CD4-positive, alpha-beta memory T cell (primary cell): ENCODE data around the gene CCDC9B. TPM values are rescaled to one million over a fixed set of nuclear protein-coding genes. Genes with fewer than 3 reads are reported as not detected.

Experiments used
- CTCF ChIA-PET: fragments of 350-600 bp; sonication (Branson Sonifier 250); formaldehyde crosslinking; loops from one replicate; lab custom pipeline; 2021; ENCODE audit warnings: inconsistent platforms; ENCODE audit not compliant: partially characterized antibody; lab: Charles Lee
- POLR2A ChIA-PET: fragments of 350-600 bp; sonication (Branson Sonifier 250); formaldehyde crosslinking; loops from one replicate; lab custom pipeline; 2021; ENCODE audit not compliant: partially characterized antibody; lab: Charles Lee
- DNase-seq, 5 donors: peaks; one replicate each; pipeline versions ENCODE4 v3.0.0 to v3.0.0-alpha.2; 2020 to 2022; ENCODE audit warnings: mixed read lengths in 1 of 5
- H3K27ac ChIP-seq: one replicate; pipeline ENCODE4 v1.7.0; 2013; ENCODE audit warnings: low read depth, low read length
- H3K27me3 ChIP-seq: 2 replicates; pipeline ENCODE4 v1.7.0; 2013; ENCODE audit warnings: mild to moderate bottlenecking, low read length, moderate library complexity; ENCODE audit not compliant: insufficient read depth
- H3K36me3 ChIP-seq: 2 replicates; pipeline ENCODE4 v1.7.0; 2013; ENCODE audit warnings: mild to moderate bottlenecking, low read length, moderate library complexity; ENCODE audit not compliant: insufficient read depth
- H3K4me1 ChIP-seq: 2 replicates; pipeline ENCODE4 v1.7.0; 2013; ENCODE audit warnings: mild to moderate bottlenecking, low read length, moderate library complexity; ENCODE audit not compliant: insufficient read depth
- H3K4me3 ChIP-seq, 2 donors: one replicate each; pipeline ENCODE4 v1.7.0; 2013; ENCODE audit warnings: low read length in 2 of 2, mild to moderate bottlenecking in 1 of 2
- H3K9me3 ChIP-seq, 2 donors: one replicate each; pipeline ENCODE4 v1.7.0; 2013; ENCODE audit warnings: low read length in 2 of 2, control low read depth in 1 of 2; ENCODE audit not compliant: control insufficient read depth in 1 of 2
- H3K27ac Mint-ChIP-seq, 7 donors: one replicate each; pipeline ENCODE4 v1.8.0; 2020 to 2021; ENCODE audit warnings: mixed read lengths in 7 of 7, mild to moderate bottlenecking in 6 of 7, inconsistent platforms in 3 of 7, moderate library complexity in 3 of 7
- H3K27me3 Mint-ChIP-seq, 2 donors: one replicate each; pipeline ENCODE4 v1.8.0; 2020 to 2021; ENCODE audit warnings: mixed read lengths in 2 of 2
- H3K36me3 Mint-ChIP-seq, 2 donors: one replicate each; pipeline ENCODE4 v1.8.0; 2020 to 2021; ENCODE audit warnings: mixed read lengths in 2 of 2, inconsistent platforms in 1 of 2, mild to moderate bottlenecking in 1 of 2
- H3K4me1 Mint-ChIP-seq, 4 donors: one replicate each; pipeline ENCODE4 v1.8.0; 2020 to 2021; ENCODE audit warnings: mixed read lengths in 4 of 4, mild to moderate bottlenecking in 1 of 4
- H3K4me3 Mint-ChIP-seq, 8 donors: one replicate each; pipeline ENCODE4 v1.8.0; 2020 to 2021; ENCODE audit warnings: mixed read lengths in 8 of 8, mild to moderate bottlenecking in 7 of 8, moderate library complexity in 6 of 8, inconsistent platforms in 3 of 8
- H3K9me3 Mint-ChIP-seq, 8 donors: one replicate each; pipeline ENCODE4 v1.8.0; 2020 to 2021; ENCODE audit warnings: mixed read lengths in 8 of 8, mild to moderate bottlenecking in 5 of 8, inconsistent platforms in 3 of 8, moderate library complexity in 1 of 8
- intact Hi-C: fragments of 100-400 bp; cut with micrococcal nuclease; formaldehyde crosslinking; loops from one replicate; pipeline ENCODE4 v1.15.1; 2023
- polyA plus RNA-seq, 2 donors: library from polyadenylated mRNA; unstranded; fragments of 300-500 nt; fragmentation: Illumina TruSeq; gene quantifications; one replicate each; pipeline ENCODE4 v1.2.3, GENCODE V29; 2021
- total RNA-seq, 2 experiments: library from RNA; stranded (reverse); gene quantifications; one replicate each; pipeline ENCODE4 v1.2.3, GENCODE V29; 2021

The CCDC9B gene
- total and polyA plus RNA-seq, 4 experiments from 2014 or later: 0.53 to 5.1 (median 2.6) TPM; not detected in 1

DNA sequence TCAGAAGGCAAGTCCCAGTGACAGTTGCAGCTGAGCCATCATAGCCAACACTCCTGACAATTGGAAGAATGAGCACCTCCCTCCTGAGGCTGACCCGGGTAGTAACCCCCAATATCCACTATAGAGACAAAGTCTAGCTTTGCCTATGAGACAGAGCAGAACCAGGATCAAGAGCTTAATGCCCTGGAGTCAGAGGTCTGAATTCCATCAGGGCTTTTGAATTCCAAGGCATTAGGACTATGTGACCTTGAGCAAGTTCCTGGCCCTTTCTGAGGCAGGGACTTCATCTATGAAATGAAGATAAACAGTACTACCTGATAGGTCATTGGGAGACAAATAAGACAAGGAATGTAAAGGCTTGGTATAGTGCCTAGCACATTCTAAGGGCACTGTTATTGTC is 20.3 kb downstream of the CCDC9B start:
- H3K36me3 ChIP-seq: no peaks in the 10 kb centered on the region
- intact Hi-C loops: loop anchor here (5.0 kb wide), 3 partner anchors 38 to 912 kb away; partner anchors contain the start of genes ANKRD63, CHP1, DNAJC17 and EXD1
- Mint-ChIP-seq H3K9me3 (no peaks in the 10 kb centered on the region), H3K4me1 (peaks cover 14 to 34% (median 19%) of the 10 kb centered on the region in 4 donors), H3K4me3 (no peak overlapping the region), H3K27ac (peak overlapping the region in 1 of 7 donors; percentile 34), H3K36me3 (no peaks in the 10 kb centered on the region), H3K27me3 (peaks cover 3 to 7% of the 10 kb centered on the region in 2 donors)
- H3K27me3 ChIP-seq: no peaks in the 10 kb centered on the region
- no peak for DNase-seq
- no peak overlapping the region for H3K27ac ChIP-seq
- H3K9me3 ChIP-seq: no peaks in the 10 kb centered on the region
- H3K4me1 ChIP-seq: peaks cover 20% of the 10 kb centered on the region
- POLR2A ChIA-PET: interaction anchor here (1.1 to 8.8 kb wide), 4 partner anchors 12 to 18 kb away, joined by 4 to 90 read pairs (median 6); partner anchors contain the start of gene PLCB2
- CTCF ChIA-PET: interaction anchor here (1.1 to 23.8 kb wide), 7 partner anchors 12 to 149 kb away, joined by 3 to 634 read pairs (median 20); partner anchors contain the start of genes CCDC9B and PLCB2
- H3K4me3 ChIP-seq: no peak overlapping the region

DNA sequence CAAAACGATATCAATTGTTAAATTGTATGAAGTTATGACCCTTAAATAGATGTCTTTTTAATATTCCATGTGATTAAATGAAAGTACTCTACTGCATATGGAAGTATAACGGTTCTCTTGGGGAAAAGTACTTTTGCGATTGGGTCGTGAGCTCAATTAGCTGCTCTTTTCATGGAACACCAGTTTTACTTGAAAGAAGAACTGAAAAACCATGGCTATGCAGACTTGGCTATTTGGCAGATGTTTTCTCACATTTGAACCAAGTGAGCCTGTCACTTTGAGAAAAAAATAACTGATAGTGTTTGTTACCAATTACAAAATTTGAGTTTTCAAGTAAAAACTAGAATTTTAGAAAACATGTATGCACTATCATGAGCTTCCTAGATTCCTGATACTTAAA is 23.2 kb downstream of the CCDC9B start:
- Histone ChIP-seq H3K4me3 (no peak overlapping the region), H3K27ac (no peak overlapping the region), H3K27me3 (no peaks in the 10 kb centered on the region), H3K36me3 (no peaks in the 10 kb centered on the region), H3K9me3 (no peaks in the 10 kb centered on the region), H3K4me1 (peaks cover 12% of the 10 kb centered on the region)
- peaks cover 12 to 29% (median 19%) of the 10 kb centered on the region in 4 donors for H3K4me1 Mint-ChIP-seq
- POLR2A ChIA-PET: interaction anchor here (0.6 to 8.8 kb wide), 2 partner anchors 9 to 1016 kb away, joined by 3 to 90 read pairs; partner anchors contain the start of gene PLCB2
- intact Hi-C loops: no loop called here
- H3K36me3 Mint-ChIP-seq: no peaks in the 10 kb centered on the region
- no peak for DNase-seq
- no peaks in the 10 kb centered on the region for H3K9me3 Mint-ChIP-seq
- H3K27me3 Mint-ChIP-seq: peaks cover 3 to 7% of the 10 kb centered on the region in 2 donors
- no peak overlapping the region for H3K27ac Mint-ChIP-seq
- CTCF ChIA-PET: interaction anchor here (1.5 to 23.8 kb wide), 4 partner anchors 10 to 41 kb away, joined by 3 to 634 read pairs (median 222); partner anchors contain the start of genes CCDC9B and PLCB2
- H3K4me3 Mint-ChIP-seq: no peak overlapping the region

DNA sequence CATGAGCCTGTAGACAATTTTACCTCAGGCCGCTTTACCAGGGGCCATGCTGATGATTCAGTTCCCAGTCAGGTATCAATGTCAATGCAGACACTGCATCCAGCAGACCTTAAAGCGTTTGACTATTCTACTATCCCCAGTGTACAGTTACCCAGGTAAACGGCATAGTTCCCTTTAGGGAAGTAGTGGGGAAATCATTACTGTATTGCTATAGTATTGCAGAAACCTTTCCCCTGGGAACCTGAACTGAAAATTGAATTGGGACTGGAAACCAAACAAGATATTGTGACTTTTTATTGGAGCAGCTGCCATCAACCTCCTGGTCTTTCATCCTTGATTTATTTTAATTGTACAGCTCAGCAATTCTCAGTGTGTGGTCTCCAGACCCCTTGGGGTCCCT is 23.8 kb downstream of the CCDC9B start:
- Histone ChIP-seq H3K4me3 (no peak overlapping the region), H3K4me1 (peaks cover 9% of the 10 kb centered on the region), H3K27ac (no peak overlapping the region), H3K9me3 (no peaks in the 10 kb centered on the region), H3K36me3 (no peaks in the 10 kb centered on the region), H3K27me3 (no peaks in the 10 kb centered on the region)
- Mint-ChIP-seq H3K9me3 (no peaks in the 10 kb centered on the region), H3K4me1 (peaks cover 11 to 23% (median 16%) of the 10 kb centered on the region in 4 donors), H3K36me3 (no peaks in the 10 kb centered on the region), H3K27me3 (peaks cover 3 to 7% of the 10 kb centered on the region in 2 donors), H3K27ac (no peak overlapping the region), H3K4me3 (no peak overlapping the region)
- ChIA-PET CTCF (interaction anchor here (1.5 to 23.8 kb wide), 4 partner anchors 9 to 41 kb away, joined by 3 to 634 read pairs (median 222); partner anchors contain the start of genes CCDC9B and PLCB2), POLR2A (interaction anchor here (0.6 to 8.8 kb wide), 2 partner anchors 9 to 1017 kb away, joined by 3 to 90 read pairs; partner anchors contain the start of gene PLCB2)
- DNase-seq: no peak
- intact Hi-C loops: no loop called here

DNA sequence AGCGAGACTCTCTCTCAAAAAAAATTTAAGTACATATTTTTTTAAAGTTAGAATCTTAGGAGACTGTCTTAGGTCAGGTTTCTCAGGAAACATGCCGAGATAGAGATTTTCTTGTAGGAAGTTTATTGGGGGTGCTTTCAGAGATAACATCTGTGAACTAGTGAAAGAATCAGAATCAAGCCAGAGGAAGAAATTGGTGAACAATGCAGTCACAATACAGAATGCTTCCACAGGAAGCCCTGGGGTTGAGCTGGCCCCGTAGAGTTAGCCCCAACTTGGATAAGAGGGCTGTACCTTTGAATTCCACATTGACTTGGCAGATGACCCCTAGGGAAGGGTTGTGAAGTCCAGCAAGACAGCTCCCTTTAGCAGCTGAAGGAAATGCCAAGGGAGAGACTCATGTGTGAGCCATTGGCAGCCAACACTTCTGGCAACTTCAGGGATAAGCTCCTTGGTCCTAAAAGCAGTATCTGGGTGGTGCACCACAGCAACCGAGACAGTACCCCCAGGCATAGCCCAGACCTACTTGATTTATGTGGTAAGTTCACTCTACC is 25.9 kb downstream of the CCDC9B start:
- H3K27me3 ChIP-seq: no peaks in the 10 kb centered on the region
- peaks cover 14% of the 10 kb centered on the region for H3K4me1 ChIP-seq
- Mint-ChIP-seq H3K36me3 (no peaks in the 10 kb centered on the region), H3K4me1 (peaks cover 7 to 18% (median 12%) of the 10 kb centered on the region in 4 donors), H3K27ac (no peak overlapping the region), H3K27me3 (peaks cover 2 to 3% of the 10 kb centered on the region in 2 donors), H3K9me3 (no peaks in the 10 kb centered on the region), H3K4me3 (no peak overlapping the region)
- no peak for DNase-seq
- ChIA-PET CTCF (interaction anchor here (0.9 to 23.8 kb wide), 6 partner anchors 8 to 86 kb away, joined by 3 to 634 read pairs (median 10); partner anchors contain the start of genes CCDC9B and INAFM2), POLR2A (interaction anchor here (0.9 to 1.9 kb wide), 3 partner anchors 8 to 68 kb away, joined by 3 to 9 read pairs (median 3); partner anchors contain the start of genes INAFM2 and KNSTRN)
- intact Hi-C loops: no loop called here
- no peak overlapping the region for H3K27ac ChIP-seq
- H3K36me3 ChIP-seq: no peaks in the 10 kb centered on the region
- no peak overlapping the region for H3K4me3 ChIP-seq
- no peaks in the 10 kb centered on the region for H3K9me3 ChIP-seq

DNA sequence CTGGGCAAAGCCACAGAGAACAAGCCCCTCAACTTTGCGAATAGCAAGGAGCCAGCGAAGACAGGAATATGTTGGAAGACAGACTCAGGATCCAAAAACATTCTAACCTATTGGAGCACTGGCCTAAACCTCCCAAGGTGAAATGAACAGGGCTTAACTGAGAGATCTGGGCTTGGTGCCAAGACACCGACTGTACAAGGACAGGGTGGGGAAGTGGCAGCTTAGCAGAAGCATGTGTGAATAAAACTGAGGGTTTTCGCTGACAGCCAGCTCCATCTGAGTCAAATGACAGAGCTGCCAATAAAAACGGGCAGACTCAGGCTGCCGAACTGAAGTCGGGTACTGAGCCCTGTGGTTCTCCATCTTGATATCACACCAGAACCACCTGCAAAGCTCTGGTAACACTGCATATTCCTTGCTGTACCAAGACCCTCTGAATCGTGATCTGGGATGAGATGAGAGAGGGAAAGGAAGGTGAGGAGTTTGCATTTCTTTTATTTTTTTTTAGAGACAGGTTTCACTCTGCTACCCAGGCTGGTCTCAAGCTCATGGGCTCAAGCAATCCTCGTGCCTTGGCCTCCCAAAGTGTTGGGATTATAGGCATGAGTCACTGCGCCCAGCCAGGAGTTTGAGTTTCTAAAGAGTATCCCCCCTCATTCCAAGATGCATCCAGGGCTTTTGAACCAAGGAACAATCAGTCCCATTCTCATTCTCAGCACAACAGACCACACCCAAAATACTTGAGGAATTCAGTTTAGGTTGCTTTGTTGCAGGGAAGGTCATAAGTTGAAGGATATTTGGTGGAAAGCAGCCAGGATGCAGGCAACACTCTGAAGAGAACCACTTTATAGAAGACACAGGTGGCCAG is 27.0 kb downstream of the CCDC9B start:
- Histone ChIP-seq H3K27me3 (no peaks in the 10 kb centered on the region), H3K4me3 (no peak overlapping the region), H3K9me3 (no peaks in the 10 kb centered on the region), H3K27ac (no peak overlapping the region), H3K36me3 (no peaks in the 10 kb centered on the region), H3K4me1 (peaks cover 24% of the 10 kb centered on the region)
- H3K27me3 Mint-ChIP-seq: peaks cover 0 to 3% of the 10 kb centered on the region in 2 donors
- H3K4me1 Mint-ChIP-seq: peaks cover 16 to 28% (median 21%) of the 10 kb centered on the region in 4 donors
- ChIA-PET CTCF (interaction anchor here (0.6 to 23.8 kb wide), 5 partner anchors 9 to 83 kb away, joined by 5 to 634 read pairs (median 94); partner anchors contain the start of genes ANKRD63, CCDC9B and INAFM2), POLR2A (interaction anchor here (0.6 to 1.9 kb wide), 3 partner anchors 8 to 42 kb away, joined by 3 to 9 read pairs (median 3); partner anchors contain the start of gene INAFM2)
- H3K27ac Mint-ChIP-seq: peak overlapping the region in 5 of 7 donors; percentile 8 to 80 (median 66)
- intact Hi-C loops: no loop called here
- DNase-seq: peak; percentile 41 to 66 (median 45)
- H3K4me3 Mint-ChIP-seq: peak overlapping the region in 6 of 8 donors; percentile 4 to 55 (median 34)
- H3K36me3 Mint-ChIP-seq: no peaks in the 10 kb centered on the region
- no peaks in the 10 kb centered on the region for H3K9me3 Mint-ChIP-seq

DNA sequence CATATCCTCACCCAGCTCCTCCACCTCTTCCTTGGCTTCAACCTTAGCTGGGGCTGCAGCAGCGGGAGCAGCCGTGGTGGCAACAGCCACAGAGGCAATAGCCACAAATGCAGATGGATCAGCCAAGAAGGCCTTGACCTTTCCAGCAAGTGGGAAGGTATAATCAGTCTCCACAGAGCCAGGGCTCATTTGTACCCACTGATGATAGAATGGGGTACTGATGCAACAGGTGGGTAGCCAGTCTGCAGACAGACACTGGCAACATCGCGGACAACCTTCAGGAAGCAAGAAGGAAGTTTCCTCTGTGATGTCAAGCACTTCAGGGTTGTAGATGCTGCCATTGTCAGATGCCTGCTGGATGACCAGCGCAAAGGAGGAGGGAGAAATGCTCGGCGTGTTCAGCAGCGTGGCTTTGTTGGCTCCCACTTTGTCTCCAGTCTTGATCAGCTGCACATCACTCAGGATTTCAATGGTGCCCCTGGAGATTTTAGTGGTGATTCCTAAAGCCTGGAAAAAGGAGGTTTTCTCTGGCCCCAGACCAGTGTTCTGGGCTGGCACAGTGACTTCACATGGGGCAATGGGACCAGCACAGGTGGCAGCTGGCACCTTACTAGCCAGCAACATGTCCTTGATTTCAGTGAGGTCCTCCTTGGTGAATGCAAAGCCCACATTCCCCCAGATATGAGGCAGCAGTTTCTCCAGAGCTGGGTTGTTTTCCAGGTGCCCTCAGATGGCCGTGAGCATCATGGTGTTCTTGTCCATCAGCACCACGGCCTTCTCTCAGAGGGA is 28.2 kb downstream of the CCDC9B start:
- no peaks in the 10 kb centered on the region for H3K9me3 Mint-ChIP-seq
- intact Hi-C loops: no loop called here
- Histone ChIP-seq H3K27me3 (no peaks in the 10 kb centered on the region), H3K27ac (no peak overlapping the region), H3K36me3 (no peaks in the 10 kb centered on the region), H3K4me1 (peaks cover 26% of the 10 kb centered on the region), H3K9me3 (no peaks in the 10 kb centered on the region), H3K4me3 (no peak overlapping the region)
- peaks cover 0 to 3% of the 10 kb centered on the region in 2 donors for H3K27me3 Mint-ChIP-seq
- ChIA-PET CTCF (interaction anchor here (0.7 to 23.8 kb wide), 8 partner anchors 9 to 261 kb away, joined by 3 to 634 read pairs (median 76); partner anchors contain the start of genes ANKRD63, CCDC9B and INAFM2), POLR2A (interaction anchor here (0.6 to 1.9 kb wide), 3 partner anchors 11 to 43 kb away, joined by 3 to 9 read pairs (median 5); partner anchors contain the start of genes ANKRD63 and INAFM2)
- no peak for DNase-seq
- H3K36me3 Mint-ChIP-seq: peaks cover 0 to 6% of the 10 kb centered on the region in 2 donors
- H3K4me1 Mint-ChIP-seq: peaks cover 17 to 38% (median 25%) of the 10 kb centered on the region in 4 donors
- no peak overlapping the region for H3K4me3 Mint-ChIP-seq
- H3K27ac Mint-ChIP-seq: peak overlapping the region in 1 of 7 donors; percentile 8
